ENCODE data around the gene ITPR1.

DNA sequence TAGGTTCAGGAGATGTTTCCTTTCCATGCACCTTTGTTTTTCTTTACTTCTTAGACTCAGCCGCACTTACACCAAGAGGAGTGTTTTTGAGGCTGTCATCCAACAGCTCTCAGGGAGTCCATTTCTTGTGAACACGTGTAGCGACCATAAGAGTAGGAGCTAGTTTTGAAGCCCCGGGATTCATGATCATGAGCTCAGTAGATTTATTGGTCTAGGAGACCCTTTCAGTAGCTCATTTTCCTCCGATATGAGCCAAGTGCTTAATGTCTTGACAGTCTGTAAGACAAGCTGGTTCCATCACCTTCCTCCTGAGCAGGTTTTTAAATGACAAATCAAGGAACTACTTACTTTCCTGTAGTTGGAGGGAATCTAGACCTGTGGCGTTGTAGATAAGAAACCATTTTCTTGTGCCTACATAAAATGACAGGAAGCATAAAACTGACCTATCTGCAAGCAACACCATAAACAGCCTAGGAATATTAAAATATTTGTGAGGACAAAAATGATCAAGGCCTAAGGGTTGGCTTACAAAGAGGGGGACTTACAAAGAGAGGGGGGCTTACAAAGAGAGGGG, 313.5 kb downstream of the ITPR1 start:
- TF ChIP-seq, protein P1, sequence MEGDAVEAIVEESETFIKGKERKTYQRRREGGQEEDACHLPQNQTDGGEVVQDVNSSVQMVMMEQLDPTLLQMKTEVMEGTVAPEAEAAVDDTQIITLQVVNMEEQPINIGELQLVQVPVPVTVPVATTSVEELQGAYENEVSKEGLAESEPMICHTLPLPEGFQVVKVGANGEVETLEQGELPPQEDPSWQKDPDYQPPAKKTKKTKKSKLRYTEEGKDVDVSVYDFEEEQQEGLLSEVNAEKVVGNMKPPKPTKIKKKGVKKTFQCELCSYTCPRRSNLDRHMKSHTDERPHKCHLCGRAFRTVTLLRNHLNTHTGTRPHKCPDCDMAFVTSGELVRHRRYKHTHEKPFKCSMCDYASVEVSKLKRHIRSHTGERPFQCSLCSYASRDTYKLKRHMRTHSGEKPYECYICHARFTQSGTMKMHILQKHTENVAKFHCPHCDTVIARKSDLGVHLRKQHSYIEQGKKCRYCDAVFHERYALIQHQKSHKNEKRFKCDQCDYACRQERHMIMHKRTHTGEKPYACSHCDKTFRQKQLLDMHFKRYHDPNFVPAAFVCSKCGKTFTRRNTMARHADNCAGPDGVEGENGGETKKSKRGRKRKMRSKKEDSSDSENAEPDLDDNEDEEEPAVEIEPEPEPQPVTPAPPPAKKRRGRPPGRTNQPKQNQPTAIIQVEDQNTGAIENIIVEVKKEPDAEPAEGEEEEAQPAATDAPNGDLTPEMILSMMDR (conservative IDR thresholded peaks at IDR 0.05; ENCODE audit: low read length): no peak
- no peak for TF ChIP-seq EZH2phosphoT487 (IDR thresholded peaks at IDR 0.05; ENCODE audit: borderline replicate concordance)

Measured in Loucy (cell line).